Embryonic facial prominence (tissue), 1 donor: ENCODE data around the gene INPP5B.
"Not testable (repeated sequence)": the region's sequence is repeated elsewhere in the genome, so short reads cannot be mapped to it uniquely, and the experiment has no call there.

ENCODE experiments used
- DNase-seq: peaks from one replicate; pipeline ENCODE4 v3.0.0-alpha.2; 2016; ENCODE audit errors: extremely low spot score

The INPP5B gene

DNA sequence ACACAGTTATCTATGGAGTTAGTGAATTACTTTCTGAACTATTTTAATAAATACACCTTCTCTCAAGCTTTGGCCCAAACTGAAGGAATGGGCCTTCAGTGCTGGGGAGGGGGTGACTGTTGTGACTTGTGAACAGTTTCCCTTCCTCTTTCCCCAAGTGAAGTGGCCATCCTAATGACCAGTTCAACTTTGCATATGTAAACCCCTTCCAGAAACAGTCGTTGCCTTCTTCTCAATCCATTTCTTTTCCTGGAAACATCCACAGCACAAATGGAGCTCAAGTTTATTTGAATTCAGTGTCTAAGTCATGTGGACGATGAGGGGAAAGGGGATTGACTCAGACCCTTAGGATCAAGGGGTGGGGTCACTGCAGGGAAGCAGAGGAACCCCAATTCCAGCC lies 1.3 kb upstream of the INPP5B start:
- DNase-seq, result no peak

DNA sequence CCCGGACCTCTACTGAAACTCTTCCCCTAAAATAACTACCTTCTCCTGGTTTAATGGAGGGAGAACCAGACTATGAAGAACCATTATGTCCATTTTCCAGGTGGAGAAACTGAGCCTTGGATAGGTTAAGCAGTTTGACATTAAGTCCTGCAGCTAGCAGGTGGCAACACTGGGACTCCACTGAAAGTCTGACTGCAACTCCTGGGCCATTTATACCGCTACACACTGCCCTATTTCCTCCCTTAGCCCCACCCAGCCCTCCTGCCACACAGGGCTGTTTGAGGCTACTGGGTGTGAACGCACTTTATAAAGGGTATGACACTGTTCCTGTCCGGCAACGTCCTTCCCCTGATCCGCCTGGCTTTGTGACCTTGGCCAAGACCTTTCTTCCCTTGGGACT lies 511 bp upstream of the INPP5B start:
- DNase-seq, result no peak

DNA sequence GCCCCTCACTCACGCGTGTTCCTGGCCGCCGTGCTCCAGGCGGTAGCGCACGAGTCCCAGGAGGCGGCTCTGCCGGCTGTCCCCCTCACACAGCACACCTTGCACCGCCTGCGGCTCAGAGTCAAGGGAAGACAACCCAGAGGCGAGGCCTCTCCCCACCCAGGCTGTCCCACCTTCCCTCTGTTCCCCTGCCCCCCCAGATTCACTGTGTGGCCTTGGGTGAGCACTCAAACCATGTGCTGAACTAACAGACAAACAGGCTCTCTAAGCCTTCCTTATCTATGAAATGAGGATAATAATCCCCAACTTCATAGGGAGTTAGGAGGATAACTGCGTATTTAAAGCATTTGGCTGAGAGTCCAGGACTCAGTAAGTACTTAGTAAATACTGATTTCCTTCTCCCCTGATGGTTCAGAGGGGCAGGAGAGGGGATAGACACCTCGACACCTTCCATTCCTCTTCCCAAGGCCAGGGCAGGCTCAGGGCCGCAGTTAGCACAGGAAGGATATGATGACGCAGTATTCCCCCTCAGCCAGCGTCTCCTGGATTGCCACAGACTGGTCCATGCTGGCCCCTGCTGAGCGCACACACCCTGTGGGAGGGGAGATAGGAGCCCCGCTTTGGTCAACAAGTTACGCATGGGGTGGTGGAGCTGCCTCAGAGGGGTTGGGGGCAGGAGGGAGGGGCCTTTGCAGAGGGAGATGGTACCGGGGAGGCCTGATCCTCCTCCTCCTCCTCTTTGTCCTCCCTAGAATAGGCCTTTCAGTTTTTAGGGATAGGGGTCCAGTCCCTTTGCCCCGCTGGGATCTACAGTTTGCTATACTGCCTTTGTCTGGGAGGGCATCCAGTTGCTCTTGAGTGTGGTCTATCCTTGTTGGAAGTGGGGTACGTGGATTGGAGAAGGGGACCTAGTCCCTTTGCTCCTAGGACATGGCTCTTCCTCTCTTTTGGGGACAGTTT lies 830 bp downstream of the INPP5B start:
- DNase-seq, result peak; percentile 22

DNA sequence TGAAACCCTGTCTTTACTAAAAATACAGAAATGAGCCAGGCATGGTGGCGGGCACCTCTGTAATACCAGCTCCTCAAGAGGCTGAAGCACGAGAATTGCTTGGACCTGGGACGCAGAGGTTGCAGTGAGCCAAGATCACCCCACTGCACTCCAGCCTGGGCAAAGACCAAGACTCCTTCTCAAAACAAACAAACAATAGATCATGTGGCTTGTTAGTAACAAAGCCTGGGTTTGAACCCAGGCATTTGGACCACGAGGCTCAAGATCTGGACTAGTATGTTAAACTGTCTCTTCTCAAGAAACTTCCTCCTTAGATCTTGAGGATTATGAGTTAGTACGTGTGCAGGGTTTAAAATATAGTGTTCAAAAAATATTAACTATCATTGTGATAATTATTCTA lies 1.6 kb downstream of the INPP5B start:
- no peak for DNase-seq

DNA sequence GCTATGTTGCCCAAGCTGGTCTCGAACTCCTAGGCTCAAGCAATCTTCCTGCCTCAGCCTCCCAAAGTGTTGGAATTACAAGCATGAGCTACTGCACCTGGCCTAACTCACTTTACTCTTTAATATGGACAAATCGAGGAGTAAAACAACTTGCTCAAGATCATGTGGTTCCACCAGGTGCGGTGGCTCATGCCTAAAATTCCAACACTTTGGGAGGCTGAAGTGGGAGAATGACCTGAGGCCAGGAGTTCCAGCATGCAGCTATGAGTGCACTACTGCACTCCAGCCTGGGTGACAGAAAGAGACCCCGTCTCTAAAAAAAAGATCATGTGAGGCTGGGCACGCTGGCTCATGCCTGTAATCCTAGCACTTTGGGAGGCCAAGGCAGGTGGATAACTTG lies 2.0 kb downstream of the INPP5B start:
- DNase-seq, result no peak

DNA sequence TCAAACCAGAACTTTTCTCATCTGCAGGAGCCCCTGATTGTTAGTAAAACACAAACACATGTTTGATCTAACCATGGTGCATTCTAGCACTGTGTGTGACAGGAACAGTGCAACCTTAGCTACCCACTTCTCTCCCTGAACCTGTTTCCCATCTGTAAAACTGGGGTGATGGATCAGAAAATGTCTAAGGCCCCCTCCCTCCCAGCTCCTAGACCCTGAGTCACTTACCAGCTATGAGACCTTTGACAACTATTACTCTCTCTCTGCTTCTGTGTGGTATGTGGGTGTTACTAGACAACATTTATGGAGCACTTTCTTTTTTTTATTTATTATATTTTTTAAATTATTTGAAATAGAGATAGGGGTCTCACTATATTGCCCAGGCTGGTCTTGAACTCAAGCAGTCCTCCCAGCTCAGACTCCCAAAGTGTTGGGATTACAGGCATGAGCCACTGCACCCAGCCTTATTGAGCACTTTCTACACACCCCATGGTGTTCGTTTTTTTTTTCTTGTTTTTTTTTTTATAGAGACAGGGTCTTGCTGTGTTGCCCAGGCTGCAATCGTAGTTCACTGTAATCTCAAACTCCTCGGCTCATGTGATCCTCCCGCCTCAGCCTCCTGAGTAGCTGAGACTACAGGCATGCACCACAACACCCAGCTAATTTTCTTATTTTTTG lies 2.6 kb downstream of the INPP5B start:
- no peak for DNase-seq

DNA sequence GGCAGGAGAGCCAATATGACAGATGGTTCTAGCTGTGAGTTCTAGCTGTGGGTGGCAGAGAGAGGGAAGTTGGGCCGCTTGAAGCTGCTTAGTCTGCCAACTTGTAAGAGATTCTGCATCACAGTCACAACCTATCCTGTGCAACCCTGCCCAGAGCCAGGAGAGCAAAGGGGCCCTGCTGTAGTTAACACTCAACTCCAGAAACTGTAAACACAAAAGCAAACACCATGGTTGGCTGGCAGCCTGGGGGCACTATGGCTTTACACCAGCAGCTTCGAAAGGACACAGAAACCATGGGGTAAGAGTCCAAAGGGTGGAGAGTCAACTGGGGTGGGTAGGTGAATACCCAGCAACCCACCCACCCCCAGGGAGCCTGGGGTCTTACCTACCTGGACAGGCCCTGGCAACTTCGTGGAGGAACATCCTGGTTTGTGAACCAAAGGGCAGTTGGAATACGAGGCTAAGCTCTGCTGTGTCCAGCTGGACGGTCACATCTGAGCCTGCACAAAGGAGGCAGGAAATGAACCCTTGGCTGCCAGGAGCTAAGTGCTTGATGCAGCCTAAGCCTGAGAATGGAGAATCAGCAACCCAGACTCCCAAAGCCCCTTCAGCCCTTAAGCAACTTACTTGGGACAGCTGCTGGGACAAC lies 6.4 kb downstream of the INPP5B start:
- no peak for DNase-seq

DNA sequence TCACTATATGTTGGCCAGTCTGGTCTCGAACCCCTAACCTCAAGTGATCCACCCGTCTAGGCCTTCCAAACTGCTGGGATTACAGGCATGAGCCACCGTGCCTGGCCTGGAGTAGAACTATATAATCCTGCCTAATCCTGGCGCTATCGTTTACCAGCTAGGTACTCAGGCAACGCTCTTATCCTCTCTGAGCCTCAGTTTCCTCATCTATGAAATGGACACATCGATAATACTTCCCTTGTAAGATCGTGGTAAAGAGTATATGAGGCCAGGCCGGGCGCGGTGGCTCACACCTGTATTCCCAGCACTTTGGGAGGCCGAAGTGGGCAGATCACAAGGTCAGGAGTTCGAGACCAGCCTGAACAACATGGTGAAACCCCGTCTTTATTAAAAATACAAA lies 10.1 kb downstream of the INPP5B start:
- DNase-seq, result not testable (repeated sequence)

DNA sequence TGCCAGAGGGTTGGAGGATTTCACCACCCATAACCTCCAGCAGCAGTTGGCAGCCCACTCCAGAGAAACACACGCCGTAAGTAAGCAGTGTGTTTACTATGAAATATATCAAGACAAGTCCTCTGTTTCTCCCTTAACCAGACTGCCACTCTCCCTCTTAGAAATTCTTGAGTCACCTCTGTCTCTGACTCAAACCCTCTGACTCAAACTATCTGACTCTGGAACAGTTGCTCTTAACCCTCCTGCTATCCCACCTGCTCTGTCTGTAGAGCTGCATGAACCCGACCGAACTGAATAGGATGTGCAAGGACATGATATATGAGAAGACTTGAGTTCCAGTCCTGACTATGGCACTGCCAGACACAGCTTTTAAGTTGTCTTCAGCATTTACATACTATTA lies 14.1 kb downstream of the INPP5B start:
- DNase-seq, result no peak

DNA sequence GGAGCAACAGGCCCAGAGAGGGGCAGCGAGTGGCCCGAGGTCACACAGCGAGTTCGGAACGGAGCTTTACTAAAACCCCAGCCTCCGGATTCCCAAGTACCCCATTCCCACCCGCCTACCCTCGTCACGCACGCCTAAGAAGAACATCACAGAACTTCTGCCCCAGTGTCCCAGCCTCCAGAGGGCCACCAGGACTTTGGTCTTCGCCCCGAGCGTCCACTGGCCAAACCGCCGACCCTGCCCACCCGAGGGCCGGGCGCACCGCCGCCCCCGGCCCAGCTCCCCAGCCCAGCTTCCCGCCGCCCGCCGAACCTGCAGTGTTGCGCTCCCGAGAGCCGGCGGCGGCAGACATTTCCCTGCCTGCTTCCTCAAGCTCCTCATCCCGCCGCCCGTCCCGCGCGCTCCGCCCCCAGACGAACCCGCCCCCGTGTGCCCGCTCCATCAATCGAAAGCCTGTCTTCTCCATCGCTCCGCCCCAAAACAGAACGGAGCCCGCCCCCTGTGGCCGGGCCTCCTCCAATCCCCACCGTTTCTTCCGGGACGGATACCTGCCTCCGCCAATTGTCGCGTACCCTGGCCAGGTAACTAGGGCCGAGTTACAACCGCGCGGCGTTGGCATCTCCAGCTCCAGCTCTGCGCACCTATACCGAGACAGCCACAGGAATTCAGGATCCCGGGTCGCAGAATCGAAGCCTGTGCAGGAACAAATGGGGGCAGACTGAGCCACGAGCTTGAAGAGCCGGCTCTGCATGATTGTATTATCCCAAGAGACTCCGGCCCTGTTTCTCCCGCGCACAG lies 15.3 kb downstream of the INPP5B start:
- DNase-seq, result peak; percentile 89

DNA sequence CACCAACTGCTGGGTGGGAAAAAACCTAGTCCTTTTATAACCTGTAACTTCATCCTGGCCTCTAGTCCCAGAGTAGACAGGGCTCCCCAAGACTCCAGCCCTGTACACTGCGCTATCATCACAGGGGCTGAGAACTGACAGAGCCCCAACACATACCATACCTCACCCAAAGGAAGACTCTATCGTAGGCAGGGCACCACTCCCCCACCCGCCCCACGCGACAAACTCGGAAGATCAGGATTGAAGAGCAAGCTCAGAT lies 15.8 kb downstream of the INPP5B start:
- DNase-seq, result no peak

DNA sequence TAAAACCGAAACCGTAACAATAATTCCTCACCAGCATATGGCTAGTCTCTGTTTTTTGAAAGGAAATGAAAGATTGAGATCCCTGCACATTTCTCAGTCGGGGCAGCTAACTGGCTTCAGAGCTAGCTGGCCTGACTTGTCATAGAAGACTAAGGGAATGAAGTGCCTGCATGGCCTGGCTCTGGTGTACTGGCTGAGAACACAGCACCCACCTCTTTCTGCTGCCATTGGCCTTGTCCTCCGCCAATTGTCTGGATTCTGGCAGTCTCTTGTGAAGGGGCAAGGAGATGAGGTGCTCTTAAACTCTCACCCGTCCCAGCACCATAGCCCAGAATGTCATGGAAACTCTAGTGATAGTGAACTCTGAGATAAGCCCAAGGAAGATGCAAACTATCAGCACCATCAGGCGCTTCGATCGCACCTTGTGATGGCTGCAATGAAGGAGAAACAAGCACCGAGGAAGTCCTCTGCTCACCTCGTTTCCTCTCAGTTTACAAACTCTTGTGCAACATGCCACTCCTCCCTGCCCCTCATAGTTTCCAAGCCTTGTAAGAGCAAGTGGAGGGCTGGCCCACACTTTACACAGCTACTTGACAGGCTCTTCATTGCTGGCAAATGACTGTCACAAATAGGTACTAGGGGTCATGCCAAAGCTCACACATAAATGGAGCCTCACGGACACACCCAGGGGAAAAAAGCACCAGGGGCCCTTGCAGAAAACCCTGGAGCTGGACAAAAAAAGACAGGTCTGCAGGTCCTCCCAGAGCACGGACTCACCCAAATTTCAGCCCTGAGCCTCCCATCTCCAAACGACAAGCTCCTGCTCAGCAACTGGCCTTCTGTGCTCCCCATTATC lies 16.4 kb downstream of the INPP5B start:
- no peak for DNase-seq

DNA sequence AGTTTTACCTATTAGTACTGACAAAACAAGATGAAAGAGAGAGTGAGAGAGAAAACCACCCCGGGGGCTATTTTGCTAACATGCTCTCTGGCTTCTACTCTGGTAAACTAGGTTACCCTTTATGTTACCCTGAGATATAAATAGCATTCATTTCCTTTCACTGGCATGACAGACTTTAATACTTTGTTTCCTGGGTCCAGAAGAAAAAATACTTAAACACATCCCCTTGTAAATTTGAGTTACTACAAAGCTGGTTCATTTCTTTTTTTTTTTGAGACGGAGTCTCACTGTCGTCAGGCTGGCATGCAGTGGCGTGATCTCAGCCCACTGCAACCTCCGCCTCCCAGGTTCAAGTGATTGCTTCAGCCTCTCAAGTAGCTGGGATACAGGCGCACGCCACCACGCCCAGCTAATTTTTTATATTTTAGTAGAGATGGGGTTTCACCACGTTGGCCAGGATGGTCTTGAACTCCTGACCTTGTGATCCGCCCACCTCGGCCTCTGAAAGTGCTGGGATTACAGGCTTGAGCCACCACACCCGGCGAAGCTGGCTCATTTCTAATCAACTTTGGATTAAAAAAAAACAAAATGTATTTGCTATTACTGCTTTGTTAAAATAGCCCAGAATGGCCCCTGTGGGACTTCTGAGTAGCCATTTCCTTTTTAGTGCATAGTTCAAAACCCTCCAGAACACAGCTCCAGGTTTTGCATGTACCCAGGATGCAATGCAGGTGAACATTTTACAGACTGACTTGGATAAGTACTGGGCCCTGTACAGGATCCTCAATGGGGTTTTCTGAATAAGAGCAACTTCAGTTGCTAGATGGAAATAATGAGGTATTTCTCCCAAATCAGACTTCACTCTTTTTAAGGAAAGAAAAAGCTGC lies 20.6 kb downstream of the INPP5B start:
- no peak for DNase-seq

DNA sequence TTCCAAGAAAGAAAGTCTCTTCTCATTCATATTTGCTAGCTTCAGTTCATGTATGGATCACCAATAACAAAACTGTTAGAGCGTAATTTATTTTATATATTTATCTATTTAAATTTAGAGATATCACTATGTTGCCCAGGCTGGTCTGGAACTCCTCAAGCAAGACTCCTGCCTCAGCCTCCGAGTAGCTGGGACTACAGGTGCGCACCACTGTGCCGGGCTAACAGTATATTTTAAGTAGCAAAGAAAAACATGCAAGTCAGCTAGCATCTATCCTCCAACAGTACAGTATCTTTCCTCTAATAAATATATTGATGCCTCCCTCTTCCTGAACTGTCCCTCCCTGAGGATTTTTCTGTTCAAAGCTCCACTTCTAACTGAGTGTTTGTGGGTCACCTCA lies 21.5 kb downstream of the INPP5B start:
- DNase-seq, result no peak

DNA sequence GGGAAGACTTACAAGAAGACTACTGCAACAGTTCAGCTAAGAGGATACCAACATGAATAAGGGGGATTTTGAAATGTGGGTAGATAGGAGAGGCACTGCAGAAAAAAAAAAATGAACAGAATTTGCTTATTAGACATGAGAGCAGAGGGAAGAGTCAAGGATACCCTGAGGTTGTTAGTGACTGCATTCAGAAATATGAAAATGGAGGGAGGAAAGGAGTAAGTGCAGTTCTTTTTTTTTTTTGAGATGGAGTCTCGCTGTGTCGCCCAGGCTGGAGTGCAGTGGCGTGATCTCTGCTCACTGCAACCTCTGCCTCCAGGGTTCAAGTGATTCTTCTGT lies 23.3 kb downstream of the INPP5B start:
- no peak for DNase-seq

DNA sequence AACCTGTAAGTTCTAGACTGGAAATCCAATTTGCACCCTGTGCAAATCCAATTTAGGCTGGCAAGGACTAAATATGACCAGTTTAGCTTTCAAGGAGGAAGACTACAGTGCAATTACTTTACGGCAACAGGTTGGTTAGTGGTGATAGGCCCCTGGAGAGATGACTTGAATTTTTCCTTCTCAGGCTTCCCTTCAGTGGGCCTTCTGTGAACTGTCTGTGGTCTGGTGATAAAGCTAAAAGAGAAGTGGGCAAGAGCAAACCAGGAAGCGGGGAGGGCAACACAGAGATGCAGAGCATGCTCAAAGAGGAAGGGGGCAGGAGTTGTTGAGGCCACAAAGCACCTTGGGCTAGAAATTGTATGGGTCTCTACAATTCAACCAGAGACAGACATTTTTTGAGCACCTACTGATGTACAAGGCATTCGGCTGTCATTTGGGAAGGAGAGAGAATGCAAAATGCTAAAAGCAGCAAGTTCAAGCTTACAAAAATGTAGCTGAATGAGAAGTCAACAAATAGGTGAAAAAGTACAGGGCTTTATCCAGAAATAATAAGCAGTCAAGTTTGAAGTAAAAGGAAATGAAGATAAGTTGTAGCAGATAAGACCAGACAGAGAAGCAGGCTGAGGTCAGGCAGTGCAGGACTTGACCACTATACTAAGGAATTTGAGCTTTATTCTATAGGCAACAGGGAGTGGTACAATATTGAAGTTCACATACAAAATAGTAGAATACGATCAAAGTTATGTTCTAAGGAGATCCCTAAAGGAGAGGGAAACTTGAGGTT lies 23.9 kb downstream of the INPP5B start:
- no peak for DNase-seq

DNA sequence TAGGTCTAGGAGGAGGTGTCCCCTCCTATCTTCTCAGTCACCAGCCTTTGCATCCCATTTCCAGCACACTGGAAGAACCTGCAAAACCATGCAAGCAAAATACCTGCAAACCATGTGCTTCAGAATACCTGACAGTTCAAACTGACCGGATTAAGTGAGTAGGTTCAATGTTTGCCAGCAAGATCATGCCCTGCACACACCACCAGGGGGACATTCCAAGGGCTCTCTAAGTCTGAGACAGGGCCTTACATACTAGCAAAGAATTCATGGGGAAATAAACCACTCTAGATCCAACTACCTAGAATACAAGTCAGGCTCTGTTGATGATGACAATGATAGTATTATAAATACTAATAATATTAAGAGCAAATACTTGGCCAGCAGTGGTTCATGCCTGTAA lies 27.6 kb downstream of the INPP5B start:
- no peak for DNase-seq

DNA sequence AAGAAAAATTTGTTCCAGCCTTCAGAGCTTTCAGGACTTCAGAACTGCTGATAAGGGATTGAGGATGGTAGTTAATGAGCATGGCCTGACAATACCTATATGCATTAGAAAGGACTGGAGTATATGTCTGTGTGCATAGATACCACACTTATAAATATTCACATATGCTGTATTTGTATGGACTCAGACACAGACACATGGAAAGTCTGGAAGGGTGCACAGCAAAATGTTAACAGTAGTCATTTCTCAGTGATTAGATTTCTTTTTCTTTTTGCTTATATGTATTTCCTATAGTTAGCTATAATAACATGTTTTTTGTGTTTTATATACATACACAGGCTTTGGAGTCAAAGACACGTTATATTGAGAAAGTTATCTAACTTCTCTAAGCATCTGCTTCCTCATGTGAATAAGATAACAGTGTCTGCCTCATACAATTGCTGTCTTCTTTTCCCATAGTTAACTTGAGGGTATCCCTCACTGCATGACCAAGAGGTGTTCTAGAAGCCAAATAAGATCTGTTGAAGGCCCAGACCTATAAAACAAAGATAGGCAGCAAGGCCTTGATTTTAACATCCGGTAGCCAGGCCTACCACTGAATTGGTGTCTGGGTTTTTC lies 31.3 kb downstream of the INPP5B start:
- no peak for DNase-seq
